Central memory CD4-positive, alpha-beta T cell (primary cell): ENCODE measurements around the gene POPDC3.
"Not testable (repeated sequence)": the region's sequence is repeated elsewhere in the genome, so short reads cannot be mapped to it uniquely, and the experiment has no call there.

ENCODE experiments used
- DNase-seq: peaks from one replicate; pipeline ENCODE4 v3.0.0; 2022
- total RNA-seq, 3 experiments: gene quantifications; one replicate each; lab custom pipeline; 2026; lab: John Stamatoyannopoulos, UW

POPDC3 gene
- total RNA-seq = 0 reads per million in 3 experiments

DNA sequence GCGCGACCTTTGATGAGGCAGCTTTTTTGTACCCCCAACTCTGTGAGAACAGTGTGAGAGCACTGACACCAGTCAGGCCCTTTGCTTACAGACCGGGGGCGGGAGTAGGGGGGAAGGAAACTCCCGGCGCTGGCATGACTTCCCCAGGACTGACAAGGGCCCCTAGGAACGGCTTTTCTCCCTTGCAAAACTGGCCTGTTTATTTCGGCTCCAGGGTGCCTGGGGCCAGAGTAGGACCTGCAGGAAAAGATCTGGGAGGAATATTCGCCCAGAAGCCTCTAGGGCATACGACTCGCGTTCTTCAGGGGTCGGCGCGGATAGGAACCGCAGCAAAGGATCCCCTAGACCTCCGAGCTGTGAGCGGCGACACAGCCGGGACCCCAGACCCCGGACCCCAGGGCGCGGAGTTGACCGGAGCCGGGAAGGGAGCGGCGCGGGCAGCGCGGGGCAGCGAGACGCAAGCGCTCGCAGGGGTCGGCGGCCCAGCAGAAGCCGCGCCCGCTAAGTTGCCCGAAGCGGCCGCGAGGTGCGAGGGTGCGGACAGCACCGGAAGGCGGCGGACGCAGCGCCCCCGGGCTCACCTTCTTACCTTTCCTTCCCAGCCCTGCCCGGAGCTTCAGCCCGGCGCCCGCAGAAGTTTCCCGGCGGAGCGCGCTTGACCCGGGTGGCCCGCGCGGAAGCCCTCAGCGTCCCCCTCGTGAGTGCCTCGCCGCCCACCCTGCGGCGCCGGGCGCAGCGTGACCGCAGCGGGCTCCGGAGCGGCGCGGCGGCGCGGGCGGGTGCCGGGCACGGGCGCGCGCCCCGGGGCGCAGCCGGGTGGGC lies at the start of gene POPDC3:
TSS of gene POPDC3 (minus strand) at position 771 of the 822 bp plus-strand sequence. CDS start 18,105 bp downstream, outside the sequence.
- DNase-seq = no peak

GRCh38 chr6:105227295-105227767 lies 47.5 kb upstream of the POPDC3 start:
- DNase-seq = no peak

GRCh38 chr6:105226598-105227294 lies 46.9 kb upstream of the POPDC3 start:
- DNase-seq = no peak

GRCh38 chr6:105223242-105223641 lies 43.4 kb upstream of the POPDC3 start:
- no peak for DNase-seq

DNA sequence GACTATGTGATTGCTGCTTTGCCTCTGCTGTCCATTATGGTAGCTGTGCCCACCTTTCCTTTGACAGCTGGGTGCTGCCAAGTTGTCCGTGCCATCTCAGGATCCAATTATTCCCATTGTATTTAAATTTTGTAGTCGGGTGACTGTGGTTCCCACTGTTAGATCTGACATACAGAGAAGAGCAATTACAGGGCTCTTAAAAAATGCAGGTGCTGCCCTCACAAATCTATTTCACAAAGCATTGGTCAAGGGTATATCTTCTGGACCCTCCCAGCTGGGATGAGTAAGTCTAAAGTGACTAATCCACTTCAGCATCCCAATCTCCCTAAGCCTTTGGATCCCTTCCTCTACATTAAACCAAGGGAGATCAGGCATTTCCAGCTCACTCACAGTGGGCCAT lies 41.4 kb upstream of the POPDC3 start:
- not testable (repeated sequence) for DNase-seq

DNA sequence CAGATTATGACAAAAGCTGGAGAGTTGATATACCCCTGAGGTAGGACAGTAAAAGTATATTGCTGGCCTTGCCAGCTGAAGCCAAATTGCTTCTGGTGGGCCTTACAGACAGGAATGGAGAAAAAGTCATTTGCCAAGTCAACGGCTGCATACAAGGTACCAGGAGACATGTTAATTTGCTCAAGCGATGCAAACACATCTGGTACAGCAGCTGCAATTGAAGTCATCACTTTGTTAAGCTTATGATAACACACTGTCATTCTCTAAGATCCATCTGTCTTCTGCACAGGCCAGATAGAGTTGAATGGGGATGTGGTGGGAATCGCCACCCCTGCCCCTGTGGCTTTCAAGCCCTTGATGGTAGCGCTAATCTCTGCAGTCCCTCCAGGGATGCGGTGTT lies 40.4 kb upstream of the POPDC3 start:
- no peak for DNase-seq

- DNase-seq = not testable (repeated sequence)
Observed at GRCh38 chr6:105219218-105219617, 39.4 kb upstream of the POPDC3 start.

GRCh38 chr6:105215506-105215905 lies 35.7 kb upstream of the POPDC3 start:
- no peak for DNase-seq

- no peak for DNase-seq
Observed at GRCh38 chr6:105214668-105215067, 34.9 kb upstream of the POPDC3 start.

DNA sequence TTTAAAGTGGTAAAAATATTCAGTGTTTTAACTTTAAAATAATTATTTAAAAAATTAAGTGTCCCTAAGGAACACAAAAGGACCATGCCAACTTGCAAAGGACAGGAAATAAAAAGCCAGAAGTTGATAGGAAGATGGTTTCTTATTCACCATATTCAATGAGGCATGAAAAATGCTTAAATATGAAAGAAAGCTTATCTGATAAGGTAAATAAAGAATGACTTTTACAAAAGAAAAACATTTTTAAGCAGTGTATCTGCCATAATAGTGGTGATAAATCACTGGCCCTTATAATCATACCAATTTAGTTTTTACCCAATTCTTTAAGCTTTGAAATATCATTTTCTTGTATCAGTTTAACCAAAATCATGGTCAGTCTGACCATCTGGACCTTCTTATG lies 33.5 kb upstream of the POPDC3 start:
- no peak for DNase-seq

- no peak for DNase-seq
Observed at GRCh38 chr6:105212587-105212986, 32.8 kb upstream of the POPDC3 start.

GRCh38 chr6:105211831-105212230 lies 32.0 kb upstream of the POPDC3 start:
- no peak for DNase-seq

DNA sequence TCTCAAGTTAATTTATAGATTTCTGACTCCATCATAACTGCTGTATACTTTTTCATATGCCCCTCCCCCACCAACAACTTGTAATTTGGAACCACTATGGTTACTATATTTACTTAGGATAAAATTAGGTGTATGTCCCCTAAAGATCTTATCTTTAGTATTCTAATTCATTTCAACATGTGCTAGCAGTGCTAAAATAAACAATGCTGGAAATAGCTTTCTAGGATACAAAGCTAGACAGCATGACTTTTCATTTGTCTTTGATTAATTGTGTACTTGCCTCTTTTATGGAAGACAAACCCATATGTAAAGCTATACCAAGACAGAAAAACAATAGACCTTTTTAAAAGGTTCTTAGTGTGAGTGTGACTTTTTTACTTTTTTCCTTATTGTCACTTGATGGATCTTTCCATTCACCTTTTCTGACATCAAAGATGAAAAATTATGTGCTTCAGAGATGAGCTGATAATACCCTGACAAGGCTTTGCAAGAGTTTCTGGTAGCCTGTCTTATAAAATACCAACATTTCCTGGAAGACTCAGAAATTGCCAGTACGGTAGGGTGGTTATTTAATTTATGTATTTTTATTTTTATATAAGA lies 31.2 kb upstream of the POPDC3 start:
- DNase-seq = no peak

- DNase-seq = no peak
Observed at GRCh38 chr6:105209950-105210706, 30.3 kb upstream of the POPDC3 start.

- DNase-seq = no peak
Observed at GRCh38 chr6:105207524-105208269, 27.9 kb upstream of the POPDC3 start.

DNA sequence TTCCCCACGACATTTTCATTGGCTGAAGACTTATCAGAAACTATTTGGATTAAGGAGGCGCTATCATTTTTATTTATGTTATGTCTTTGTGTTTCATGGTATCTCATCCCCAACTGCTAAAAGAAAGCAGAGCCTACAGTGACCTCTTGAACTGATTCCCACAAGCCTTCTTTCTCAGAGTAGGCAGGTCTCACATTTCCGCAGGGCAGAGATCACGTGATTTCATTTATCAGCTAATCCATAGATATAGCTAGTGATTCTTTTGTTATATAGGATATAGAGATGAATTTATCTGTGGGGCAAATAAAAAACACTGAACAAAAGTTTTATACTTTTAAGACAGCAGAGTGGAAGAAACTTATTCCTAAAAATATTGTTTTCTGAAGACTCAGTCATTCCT lies 25.0 kb upstream of the POPDC3 start:
- DNase-seq = no peak

DNA sequence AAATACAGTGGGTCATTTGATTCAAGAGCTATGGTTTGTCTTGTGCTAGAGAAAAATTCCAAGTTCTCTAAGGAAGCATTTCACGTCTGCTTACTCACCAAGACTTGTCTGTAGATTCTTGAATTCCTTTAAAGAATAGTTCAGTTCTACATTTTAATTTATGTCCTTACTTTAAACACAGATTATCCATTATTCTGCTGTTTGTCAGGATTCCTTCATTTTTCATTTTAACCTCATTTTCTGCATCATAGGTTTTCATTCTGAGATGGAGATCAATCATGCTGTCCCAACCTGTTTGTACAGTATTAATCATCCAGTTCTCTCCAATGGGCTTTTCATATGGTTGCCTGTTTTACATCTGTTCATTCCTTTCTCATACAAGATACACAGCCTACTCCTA lies 24.5 kb upstream of the POPDC3 start:
- DNase-seq = no peak

DNA sequence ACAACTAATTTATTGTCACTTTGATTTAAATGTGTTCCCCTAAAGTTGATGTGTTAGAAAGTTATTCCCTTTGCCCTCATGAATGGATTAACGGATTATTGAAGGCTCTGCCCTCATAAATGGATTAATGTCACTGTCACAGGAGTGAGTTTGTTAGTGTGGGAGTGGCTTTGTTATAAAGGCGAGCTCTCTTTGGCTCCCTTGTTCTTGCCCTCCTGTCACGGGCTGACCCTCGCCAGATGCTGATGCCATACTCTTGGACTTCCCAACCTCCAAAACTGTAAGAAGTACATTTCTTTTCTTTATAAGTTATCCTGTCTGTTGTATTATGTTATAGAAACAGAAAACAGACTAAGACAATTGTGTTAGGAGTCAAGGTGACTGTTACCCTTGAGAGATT lies 22.7 kb upstream of the POPDC3 start:
- no peak for DNase-seq

DNA sequence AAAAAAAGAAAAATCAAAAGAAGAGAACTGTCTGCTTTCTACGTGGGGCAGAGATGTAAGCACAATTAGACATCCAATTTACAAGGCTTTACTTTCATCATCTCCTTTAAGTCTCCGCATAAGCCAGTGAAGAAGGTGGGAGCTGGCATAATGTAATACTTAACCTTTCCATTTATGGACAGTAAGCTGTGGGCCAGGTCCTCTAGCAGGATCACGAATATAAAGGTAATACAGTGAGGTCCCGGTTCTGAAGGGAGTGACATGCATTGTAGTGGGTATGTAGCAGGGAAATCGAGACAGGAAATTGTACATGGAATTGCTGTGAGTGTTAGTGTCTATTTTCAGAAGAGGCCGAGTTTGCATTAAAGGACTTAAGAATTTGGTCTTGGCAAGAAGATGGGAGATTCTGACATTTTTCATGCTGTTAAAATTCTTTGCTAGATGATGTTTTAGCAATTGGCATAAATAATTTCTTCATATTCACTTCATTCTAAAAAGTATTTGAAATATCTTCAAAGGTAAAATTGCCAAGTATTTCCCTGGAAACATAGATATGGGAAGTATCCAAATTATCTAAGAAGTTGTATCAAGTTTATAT lies 20.4 kb upstream of the POPDC3 start:
- no peak for DNase-seq

GRCh38 chr6:105199711-105200110 lies 19.9 kb upstream of the POPDC3 start:
- no peak for DNase-seq

- no peak for DNase-seq
Observed at GRCh38 chr6:105196076-105196475, 16.3 kb upstream of the POPDC3 start.

GRCh38 chr6:105194591-105194990 lies 14.8 kb upstream of the POPDC3 start:
- no peak for DNase-seq
